GM21526 (cell line): ENCODE results near the gene PDE4C.

Source experiments
- ATAC-seq: cut with Tn5 transposase; IDR thresholded peaks from one replicate; pipeline ENCODE4 v1.9.1; 2021; ENCODE audit warnings: moderate library complexity; ENCODE audit not compliant: unreplicated experiment, low FRiP score

The PDE4C gene

GRCh38 chr19:18225702-18226468 is at the start of gene PDE4C:
PDE4C (minus strand) TSS chr19:18226438; CDS start chr19:18226415, 23 bp downstream.
- ATAC-seq = no peak

DNA sequence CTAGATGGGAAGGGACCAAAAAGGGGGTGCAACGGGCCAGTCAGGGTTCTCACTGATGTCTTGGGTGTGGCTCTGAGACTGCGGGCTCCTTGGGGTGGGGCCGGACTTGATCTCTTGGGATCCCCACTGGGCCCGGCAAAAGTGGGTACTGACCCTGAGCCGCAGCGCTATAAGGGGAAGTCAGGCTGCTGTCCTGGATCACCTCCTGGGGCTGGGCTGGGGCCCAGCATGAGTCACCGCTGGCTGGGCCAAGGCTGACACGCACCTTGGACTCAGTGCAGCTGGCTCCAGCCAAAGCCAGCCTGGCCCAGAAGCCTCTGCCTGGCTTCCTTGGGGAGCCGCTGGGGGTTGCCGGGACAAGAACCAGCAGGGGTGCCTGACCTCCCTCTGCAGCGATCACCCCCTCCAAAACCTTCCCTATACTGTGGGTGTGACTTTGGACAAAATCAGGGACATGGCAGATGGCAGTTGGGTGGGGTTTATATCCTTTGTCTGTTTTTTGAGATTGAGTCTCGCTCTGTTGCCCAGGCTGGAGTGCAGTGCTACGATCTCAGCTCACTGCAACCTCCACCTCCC is 48.6 kb upstream of the PDE4C start:
- ATAC-seq = no peak

DNA sequence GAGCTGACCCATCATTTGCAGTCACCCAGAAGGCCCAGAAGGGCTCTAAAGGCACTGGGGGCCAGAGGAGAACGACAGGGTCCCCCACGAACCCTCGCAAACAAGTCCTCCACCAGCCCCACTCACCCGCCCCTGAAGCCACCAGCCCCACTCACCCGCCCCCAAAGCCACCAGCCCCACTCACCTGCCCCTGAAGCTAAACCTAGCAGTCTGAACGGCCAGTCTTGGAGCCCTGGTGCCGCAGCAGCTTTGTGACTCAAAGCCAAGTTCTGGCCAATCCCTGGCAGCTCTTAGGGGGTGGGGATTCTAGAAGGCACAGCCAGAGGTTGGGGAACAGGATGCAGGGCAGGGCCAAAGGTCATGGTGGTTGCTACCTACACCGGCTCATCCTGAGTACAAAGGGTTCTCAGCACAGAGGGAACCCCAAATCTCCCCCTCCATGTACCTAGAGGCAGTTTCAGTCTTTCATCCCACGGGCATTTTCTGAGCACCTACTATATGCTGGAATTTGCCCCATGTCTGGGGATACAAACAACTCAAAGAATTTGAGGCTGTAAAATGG is 48.1 kb upstream of the PDE4C start, which contains the start of gene IQCN:
Gene IQCN (minus strand): TSS at position 234 of the 562 bp plus-strand sequence. CDS start 4,974 bp downstream, outside the sequence.
- no peak for ATAC-seq

DNA sequence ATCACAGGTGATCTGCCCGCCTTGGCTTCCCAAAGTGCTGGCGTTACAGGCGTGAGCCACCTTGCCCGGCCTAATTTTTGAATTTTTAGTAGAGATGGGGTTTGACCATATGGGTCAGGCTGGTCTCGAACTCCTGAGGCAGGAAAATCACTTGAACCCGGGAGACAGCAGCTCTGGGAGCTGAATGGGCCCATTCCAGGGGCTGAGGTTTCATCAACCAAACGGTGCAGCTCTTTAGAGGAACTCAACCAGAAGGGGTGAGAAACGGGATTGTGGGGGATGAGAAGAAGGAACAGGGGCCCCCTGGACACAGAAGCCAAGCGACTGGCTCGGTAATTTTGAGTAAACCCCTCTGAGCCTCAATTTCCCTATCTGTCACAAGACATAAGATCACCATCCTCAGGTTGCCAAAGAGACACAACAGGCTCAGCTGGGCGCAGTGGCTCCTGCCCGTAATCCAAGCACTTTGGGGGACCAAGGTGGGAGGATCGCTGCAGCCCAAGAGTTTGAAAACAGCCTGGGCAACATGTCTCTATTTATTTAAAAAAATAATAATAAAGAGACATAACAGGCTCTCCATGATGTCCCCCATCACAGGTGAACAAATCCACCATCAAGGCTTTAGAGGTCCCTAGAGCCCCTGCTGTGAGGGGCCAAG is 47.5 kb upstream of the PDE4C start:
- no peak for ATAC-seq

DNA sequence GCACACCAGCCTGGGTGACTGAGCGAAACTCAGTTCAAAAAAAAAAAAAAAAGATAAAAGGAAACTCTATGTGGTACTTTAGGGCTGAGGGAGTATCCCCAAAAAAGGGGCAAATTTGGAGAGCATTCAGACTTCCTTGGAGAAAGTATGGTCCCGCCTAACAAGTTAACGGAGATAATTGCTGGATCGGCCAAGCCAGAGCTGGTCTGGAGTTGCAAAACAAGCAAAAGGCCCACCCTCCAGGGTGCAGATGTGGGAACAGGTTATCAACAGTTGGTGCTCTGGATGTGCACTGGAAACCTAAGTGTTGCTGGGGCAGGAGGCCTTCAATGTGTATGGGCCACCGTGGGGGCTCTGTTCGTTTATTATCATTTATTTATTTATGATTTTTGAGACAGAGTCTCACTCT is 45.2 kb upstream of the PDE4C start:
- ATAC-seq = no peak

GRCh38 chr19:18270326-18270725 is 44.1 kb upstream of the PDE4C start:
- no peak for ATAC-seq

GRCh38 chr19:18269070-18269723 is 43.0 kb upstream of the PDE4C start:
- no peak for ATAC-seq

- ATAC-seq = no peak
Observed at GRCh38 chr19:18266771-18267686, 40.8 kb upstream of the PDE4C start.

DNA sequence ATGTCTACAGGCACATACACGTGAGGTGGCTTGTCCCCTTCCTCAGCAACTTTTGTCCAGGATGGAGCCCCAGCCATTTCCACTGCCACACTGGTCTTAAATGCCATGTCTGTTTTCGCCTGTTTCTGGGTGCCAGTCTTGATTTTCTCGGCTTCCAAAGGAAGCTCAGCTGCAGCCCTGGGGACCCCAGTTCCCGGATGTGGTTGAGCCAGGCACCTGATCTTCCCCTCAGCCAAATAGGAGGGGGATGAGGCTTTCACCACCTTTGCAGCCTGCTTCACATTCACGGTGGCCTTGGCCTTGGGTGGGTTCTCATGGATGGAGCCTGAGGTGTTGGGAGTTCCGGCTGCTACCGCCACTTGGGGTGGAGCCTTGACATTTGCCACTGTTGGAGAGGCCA is 39.3 kb upstream of the PDE4C start:
- no peak for ATAC-seq

DNA sequence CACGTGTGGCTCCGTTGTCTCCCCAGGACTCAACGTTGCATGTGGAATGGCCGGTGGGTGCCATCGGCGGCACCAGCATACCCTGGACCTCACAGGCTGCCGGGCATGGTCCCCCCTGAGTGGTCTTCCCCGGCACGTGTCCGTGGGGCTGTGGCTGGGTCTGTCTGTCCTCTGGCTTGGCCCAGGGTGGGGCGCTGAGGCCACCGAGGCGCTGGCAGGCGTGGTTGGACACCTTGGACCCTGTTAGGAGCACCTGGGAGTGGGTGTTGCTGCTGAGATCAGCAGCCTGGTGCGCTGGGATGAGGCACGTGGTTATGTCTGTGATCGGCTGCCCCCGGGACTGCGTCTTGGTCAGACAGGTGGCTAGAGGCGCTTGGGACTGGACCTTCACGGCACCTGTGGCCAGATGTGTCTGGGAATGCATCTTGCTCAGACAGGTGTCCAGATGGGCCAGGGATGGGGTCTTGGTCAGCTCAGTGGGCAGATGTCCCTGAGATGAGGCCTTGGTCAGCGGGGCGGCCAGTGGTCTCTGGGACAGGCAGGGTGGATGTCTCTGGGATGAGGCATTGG is 38.8 kb upstream of the PDE4C start:
- ATAC-seq = no peak

- ATAC-seq = no peak
Observed at GRCh38 chr19:18264137-18264854, 38.1 kb upstream of the PDE4C start.

GRCh38 chr19:18263324-18264136 is 37.3 kb upstream of the PDE4C start:
- no peak for ATAC-seq

GRCh38 chr19:18262917-18263316 is 36.7 kb upstream of the PDE4C start:
- ATAC-seq = no peak

- no peak for ATAC-seq
Observed at GRCh38 chr19:18262144-18262543, 35.9 kb upstream of the PDE4C start.

DNA sequence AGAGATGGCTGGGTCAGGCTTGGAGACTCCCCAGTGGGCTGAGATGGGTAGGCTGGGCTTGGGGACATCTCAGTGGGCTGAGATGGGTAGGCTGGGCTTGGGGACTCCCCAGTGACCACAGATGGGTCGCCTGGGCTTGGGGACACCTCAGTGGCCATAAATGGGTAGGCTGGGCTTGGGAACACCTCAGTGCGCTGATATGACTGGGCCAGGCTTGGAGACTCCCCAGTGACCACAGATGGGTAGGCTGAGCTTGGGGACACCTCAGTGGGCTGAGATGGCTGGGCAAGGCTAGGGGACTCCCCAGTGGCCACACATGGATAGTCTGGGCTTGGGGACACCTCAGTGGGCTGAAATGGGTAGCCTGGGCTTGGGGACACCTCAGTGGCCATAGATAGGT is 35.2 kb upstream of the PDE4C start:
- no peak for ATAC-seq

GRCh38 chr19:18259893-18260292 is 33.7 kb upstream of the PDE4C start:
- ATAC-seq = no peak

- no peak for ATAC-seq
Observed at GRCh38 chr19:18257503-18258470, 31.5 kb upstream of the PDE4C start.
